Upper lobe of left lung (tissue), 6 donors: ENCODE measurements around the gene PDILT. TPM values are rescaled to one million over a fixed set of nuclear protein-coding genes. Genes with fewer than 3 reads are reported as not detected.

Source experiments
- ATAC-seq, 2 donors: fragments of 200-7000 bp; cut with Tn5 transposase; one replicate each; pipeline ENCODE4 v1.9.1; 2022; ENCODE audit warnings: mild to moderate bottlenecking in 2 of 2, moderate library complexity in 2 of 2; ENCODE audit not compliant: low FRiP score in 2 of 2
- DNase-seq, 2 donors: peaks; one replicate each; pipeline ENCODE4 v3.0.0-alpha.2; 2019 to 2020
- H3K27ac ChIP-seq, 4 donors: fragments of 200-600 bp; sonication (generic); one replicate each; pipeline ENCODE4 v1.5.1; 2016 to 2019
- H3K27me3 ChIP-seq, 4 donors: fragments of 200-600 bp; sonication (generic); one replicate each; pipeline ENCODE4 v1.5.1; 2017 to 2019
- H3K36me3 ChIP-seq, 4 donors: fragments of 200-600 bp; sonication (generic); one replicate each; pipeline ENCODE4 v1.5.1; 2016 to 2019
- H3K4me1 ChIP-seq, 4 donors: fragments of 200-600 bp; sonication (generic); one replicate each; pipeline ENCODE4 v1.5.1; 2018 to 2019
- H3K4me3 ChIP-seq, 4 donors: fragments of 200-600 bp; sonication (generic); one replicate each; pipeline ENCODE4 v1.5.1; 2017 to 2019; ENCODE audit warnings: mild to moderate bottlenecking in 2 of 4, moderate library complexity in 1 of 4
- H3K9me3 ChIP-seq, 4 donors: fragments of 200-600 bp; sonication (generic); one replicate each; pipeline ENCODE4 v1.5.1; 2018 to 2019
- EP300 ChIP-seq, 4 donors: sonication (generic); formaldehyde crosslinking; IDR thresholded peaks; one replicate each; pipeline ENCODE4 v1.5.1; 2017; ENCODE audit warnings: antibody characterized with exemption in 4 of 4, control low read depth in 2 of 4
- POLR2A ChIP-seq, 4 donors: fragments of 450-650 bp; IDR thresholded peaks; one replicate each; pipeline ENCODE4 v1.5.1; 2016 to 2017; ENCODE audit warnings: antibody characterized with exemption in 4 of 4, mild to moderate bottlenecking in 2 of 4
- POLR2AphosphoS5 ChIP-seq, 2 donors: sonication (generic); formaldehyde crosslinking; IDR thresholded peaks; one replicate each; pipeline ENCODE4 v1.5.1; 2017; ENCODE audit warnings: antibody characterized with exemption in 2 of 2
- WGBS, 2 donors: methylation state at CpG; one replicate each; pipeline ENCODE4 v1.1.5; 2017 to 2018; 5-methylcytosine and 5-hydroxymethylcytosine counted together
- total RNA-seq, 6 donors: library from RNA; depleted of rRNA in 4 of 6; stranded (reverse); fragments of >200 nt in 4 of 6; gene quantifications; one replicate each; pipeline versions ENCODE4 v1.1.0 to v1.2.1, GENCODE V29; 2016 to 2021
- TF ChIP-seq, protein P1 (sequence below), 6 experiments: fragments of 450-650 bp in 4 of 6; fragments of 200-600 bp in 2 of 6; sonication (generic) in 2 of 6; IDR thresholded peaks; one replicate each; pipeline ENCODE4 v1.5.1; 2016 to 2019; ENCODE audit warnings: antibody characterized with exemption in 6 of 6
- donor health status: DM: no; HTN: no; CAD: no; lungs with moderate emphysema.
- donor health status: DM: no; HTN: yes; CAD: no; lungs with severe emphysema.

The PDILT gene
- total RNA-seq, 6 donors from 2014 or later: not detected

DNA sequence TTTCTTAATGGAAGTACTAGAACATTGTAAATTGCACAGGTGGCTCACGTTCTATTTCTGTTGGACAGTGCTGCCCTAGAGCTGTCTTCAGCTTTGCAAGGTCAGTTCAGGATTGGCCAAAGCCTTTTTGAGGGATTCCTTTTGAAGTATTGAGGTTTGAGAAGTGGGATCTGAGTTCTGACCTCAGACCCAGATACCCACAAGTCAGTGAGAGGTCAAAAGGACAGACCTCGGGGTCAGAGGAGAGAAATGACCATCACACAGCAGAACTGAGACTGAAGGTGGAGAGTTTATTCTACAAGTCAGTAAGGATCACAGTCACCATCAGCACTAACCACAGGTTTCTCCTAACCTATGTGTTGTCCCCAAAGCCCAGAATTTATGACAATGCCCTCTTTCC lies 6.5 kb upstream of the PDILT start:
- 84 to 98% methylated on average over 2 of the region's 2 CpGs for WGBS, 2 donors
- no peaks in the 10 kb centered on the region for H3K36me3 ChIP-seq
- no peaks in the 10 kb centered on the region for H3K27me3 ChIP-seq
- no peak overlapping the region for H3K27ac ChIP-seq
- H3K4me3 ChIP-seq: no peak overlapping the region
- ATAC-seq (no peak), DNase-seq (no peak)
- H3K9me3 ChIP-seq: no peaks in the 10 kb centered on the region
- TF ChIP-seq POLR2AphosphoS5 (IDR thresholded peaks at IDR 0.05): no peak
- TF ChIP-seq, protein P1, sequence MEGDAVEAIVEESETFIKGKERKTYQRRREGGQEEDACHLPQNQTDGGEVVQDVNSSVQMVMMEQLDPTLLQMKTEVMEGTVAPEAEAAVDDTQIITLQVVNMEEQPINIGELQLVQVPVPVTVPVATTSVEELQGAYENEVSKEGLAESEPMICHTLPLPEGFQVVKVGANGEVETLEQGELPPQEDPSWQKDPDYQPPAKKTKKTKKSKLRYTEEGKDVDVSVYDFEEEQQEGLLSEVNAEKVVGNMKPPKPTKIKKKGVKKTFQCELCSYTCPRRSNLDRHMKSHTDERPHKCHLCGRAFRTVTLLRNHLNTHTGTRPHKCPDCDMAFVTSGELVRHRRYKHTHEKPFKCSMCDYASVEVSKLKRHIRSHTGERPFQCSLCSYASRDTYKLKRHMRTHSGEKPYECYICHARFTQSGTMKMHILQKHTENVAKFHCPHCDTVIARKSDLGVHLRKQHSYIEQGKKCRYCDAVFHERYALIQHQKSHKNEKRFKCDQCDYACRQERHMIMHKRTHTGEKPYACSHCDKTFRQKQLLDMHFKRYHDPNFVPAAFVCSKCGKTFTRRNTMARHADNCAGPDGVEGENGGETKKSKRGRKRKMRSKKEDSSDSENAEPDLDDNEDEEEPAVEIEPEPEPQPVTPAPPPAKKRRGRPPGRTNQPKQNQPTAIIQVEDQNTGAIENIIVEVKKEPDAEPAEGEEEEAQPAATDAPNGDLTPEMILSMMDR (IDR thresholded peaks at IDR 0.05): no peak
- TF ChIP-seq EP300 (IDR thresholded peaks at IDR 0.05): no peak
- TF ChIP-seq POLR2A (IDR thresholded peaks at IDR 0.05): no peak
- H3K4me1 ChIP-seq: peaks cover 0 to 4% (median 0%) of the 10 kb centered on the region in 4 donors

DNA sequence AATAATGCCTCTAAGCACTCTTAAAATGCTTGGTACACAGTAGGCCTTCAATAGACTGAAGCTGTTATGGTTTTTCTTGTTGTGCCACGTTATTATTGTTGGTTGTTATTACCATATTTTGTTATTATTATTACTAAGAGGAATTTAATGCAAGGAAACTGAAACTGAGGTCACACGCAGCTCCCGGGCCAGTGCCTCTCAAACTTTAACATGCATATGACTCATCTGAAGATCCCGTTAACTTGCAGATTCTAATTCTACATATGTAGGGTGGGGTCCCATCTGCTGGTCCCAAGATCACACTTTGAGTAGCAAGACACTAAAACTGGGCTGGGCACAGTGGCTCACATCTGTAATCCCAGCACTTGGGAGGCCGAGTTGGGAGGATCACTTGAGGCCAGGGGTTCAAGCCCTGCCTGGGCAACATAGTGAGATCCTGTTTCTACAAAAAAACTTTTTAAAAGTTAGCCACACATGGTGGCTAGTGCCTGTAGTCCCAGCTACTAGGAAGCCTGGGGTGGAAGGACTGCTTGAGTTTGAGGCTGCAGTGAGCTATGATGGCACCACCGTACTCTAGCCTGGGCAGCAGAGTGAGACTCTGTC lies 5.7 kb upstream of the PDILT start:
- peak in 1 of 2 donors; percentile 25 for DNase-seq
- TF ChIP-seq EP300 (IDR thresholded peaks at IDR 0.05) (no peak), POLR2A (IDR thresholded peaks at IDR 0.05) (no peak), POLR2AphosphoS5 (IDR thresholded peaks at IDR 0.05) (no peak)
- TF ChIP-seq, protein P1 (IDR thresholded peaks at IDR 0.05): no peak
- Histone ChIP-seq H3K27ac (peak overlapping the region in 1 of 4 donors; percentile 60), H3K27me3 (no peaks in the 10 kb centered on the region), H3K9me3 (no peaks in the 10 kb centered on the region), H3K4me3 (peak overlapping the region in 1 of 4 donors; percentile 2), H3K36me3 (no peaks in the 10 kb centered on the region), H3K4me1 (peaks cover 0 to 4% (median 0%) of the 10 kb centered on the region in 4 donors)
- 68 to 77% methylated on average over 6 of the region's 6 CpGs for WGBS, 2 donors
- peak in 1 of 2 donors; percentile 62 for ATAC-seq

- Histone ChIP-seq H3K36me3 (no peaks in the 10 kb centered on the region), H3K27me3 (no peaks in the 10 kb centered on the region), H3K27ac (peak within 1 kb of the TSS in 2 of 4 donors; percentile 42 to 60), H3K9me3 (no peaks in the 10 kb centered on the region), H3K4me1 (peaks cover 0 to 4% (median 0%) of the 10 kb centered on the region in 4 donors), H3K4me3 (peak within 1 kb of the TSS in 1 of 4 donors; percentile 2)
- no peak for TF ChIP-seq POLR2A (IDR thresholded peaks at IDR 0.05)
- no peak for TF ChIP-seq EP300 (IDR thresholded peaks at IDR 0.05)
- TF ChIP-seq, protein P1 (IDR thresholded peaks at IDR 0.05): no peak
- no peak for TF ChIP-seq POLR2AphosphoS5 (IDR thresholded peaks at IDR 0.05)
- DNase-seq: peak in 1 of 2 donors; percentile 43
- 78 to 90% methylated on average over 6 of the region's 6 CpGs for WGBS, 2 donors
- peak in 1 of 2 donors; percentile 55 for ATAC-seq
These were observed 5.0 kb upstream of the PDILT start, which contains the start of gene ACSM5 for GRCh38 chr16:20409398-20410120. ACSM5 (plus strand) TSS chr16:20409534; CDS start chr16:20411485, 1,951 bp downstream.

DNA sequence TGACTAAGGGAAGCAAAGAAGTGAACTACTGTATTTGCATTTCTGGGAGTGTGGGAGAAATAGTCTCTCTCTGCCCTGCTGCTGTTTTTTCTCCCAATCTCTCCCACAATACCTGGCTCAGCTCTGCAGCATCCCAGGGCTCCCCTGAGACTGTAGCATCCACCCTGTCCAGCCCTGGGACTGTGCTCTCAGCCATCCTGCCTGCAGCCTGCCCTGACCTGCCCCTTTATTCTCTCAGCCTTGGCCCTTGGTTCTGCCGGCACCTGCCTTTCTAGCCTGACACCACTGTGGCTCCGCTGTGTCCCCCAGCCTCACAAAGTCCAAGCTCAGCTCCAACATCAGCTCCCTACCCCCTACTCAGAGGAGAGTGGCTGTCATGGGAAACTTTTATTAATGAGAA lies 1.9 kb downstream of the PDILT start:
- Histone ChIP-seq H3K4me3 (no peak overlapping the region), H3K9me3 (no peaks in the 10 kb centered on the region), H3K27ac (no peak overlapping the region), H3K4me1 (no peaks in the 10 kb centered on the region), H3K27me3 (no peaks in the 10 kb centered on the region), H3K36me3 (no peaks in the 10 kb centered on the region)
- TF ChIP-seq POLR2AphosphoS5 (IDR thresholded peaks at IDR 0.05) (no peak), POLR2A (IDR thresholded peaks at IDR 0.05) (no peak), EP300 (IDR thresholded peaks at IDR 0.05) (no peak)
- TF ChIP-seq, protein P1 (IDR thresholded peaks at IDR 0.05): no peak
- DNase-seq: no peak
- ATAC-seq: no peak
- WGBS, 2 donors: 90 to 100% methylated on average over 2 of the region's 2 CpGs
